Rectal smooth muscle tissue (tissue), 1 donor: Measurements from ENCODE around the gene C12orf56.

Experiments used
- H3K27ac ChIP-seq: one replicate; pipeline ENCODE4 v1.7.0; 2013; ENCODE audit warnings: low read depth, low read length, inconsistent platforms
- H3K27me3 ChIP-seq: one replicate; pipeline ENCODE4 v1.7.0; 2013; ENCODE audit warnings: low read length; ENCODE audit not compliant: control insufficient read depth, insufficient read depth
- H3K36me3 ChIP-seq: one replicate; pipeline ENCODE4 v1.7.0; 2013; ENCODE audit warnings: low read length; ENCODE audit not compliant: control insufficient read depth, insufficient read depth
- H3K4me1 ChIP-seq: one replicate; pipeline ENCODE4 v1.7.0; 2013; ENCODE audit warnings: low read length; ENCODE audit not compliant: control insufficient read depth, insufficient read depth
- H3K4me3 ChIP-seq: one replicate; pipeline ENCODE4 v1.7.0; 2013; ENCODE audit warnings: low read length
- H3K9ac ChIP-seq: one replicate; pipeline ENCODE4 v1.7.0; 2013; ENCODE audit warnings: low read length

Gene C12orf56

DNA sequence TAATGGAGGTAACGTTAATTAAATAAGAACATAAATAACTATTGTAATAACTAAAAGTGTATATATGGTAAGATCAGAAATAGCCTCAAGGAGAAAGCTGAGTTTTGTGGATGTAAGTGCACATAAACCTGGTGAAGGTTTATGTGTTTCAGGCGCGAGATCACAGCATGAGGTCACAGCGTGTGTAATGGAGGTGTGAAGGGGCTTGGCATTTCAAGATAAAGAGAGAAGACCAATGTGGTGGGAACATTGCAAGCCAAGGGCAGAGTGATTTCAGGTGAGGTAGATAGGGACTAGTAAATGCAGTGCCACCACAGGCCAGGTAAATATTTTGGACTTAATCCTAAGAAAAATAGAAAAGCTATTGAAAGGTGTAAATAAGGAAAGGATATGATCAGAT is 146.7 kb downstream of the C12orf56 start:
- H3K9ac ChIP-seq: no peak overlapping the region
- H3K27ac ChIP-seq: no peak overlapping the region
- no peaks in the 10 kb centered on the region for H3K27me3 ChIP-seq

GRCh38 chr12:64240781-64241180 is 149.8 kb downstream of the C12orf56 start:
- Histone ChIP-seq H3K9ac (no peak overlapping the region), H3K27ac (no peak overlapping the region), H3K27me3 (no peaks in the 10 kb centered on the region), H3K36me3 (no peaks in the 10 kb centered on the region), H3K4me3 (no peak overlapping the region), H3K4me1 (no peaks in the 10 kb centered on the region)

More for the DNA sequence above, 146.7 kb downstream of the C12orf56 start:
- Histone ChIP-seq H3K4me1 (no peaks in the 10 kb centered on the region), H3K36me3 (no peaks in the 10 kb centered on the region), H3K4me3 (no peak overlapping the region)

- Histone ChIP-seq H3K27me3 (no peaks in the 10 kb centered on the region), H3K4me3 (no peak overlapping the region), H3K27ac (no peak overlapping the region), H3K36me3 (no peaks in the 10 kb centered on the region), H3K4me1 (no peaks in the 10 kb centered on the region), H3K9ac (no peak overlapping the region)
Measured at GRCh38 chr12:64237382-64237781, 153.2 kb downstream of the C12orf56 start.

GRCh38 chr12:64236549-64236948 is 154.0 kb downstream of the C12orf56 start:
- H3K36me3 ChIP-seq: no peaks in the 10 kb centered on the region
- H3K27ac ChIP-seq: no peak overlapping the region
- H3K4me1 ChIP-seq: no peaks in the 10 kb centered on the region
- no peak overlapping the region for H3K4me3 ChIP-seq
- H3K9ac ChIP-seq: no peak overlapping the region
- no peaks in the 10 kb centered on the region for H3K27me3 ChIP-seq

DNA sequence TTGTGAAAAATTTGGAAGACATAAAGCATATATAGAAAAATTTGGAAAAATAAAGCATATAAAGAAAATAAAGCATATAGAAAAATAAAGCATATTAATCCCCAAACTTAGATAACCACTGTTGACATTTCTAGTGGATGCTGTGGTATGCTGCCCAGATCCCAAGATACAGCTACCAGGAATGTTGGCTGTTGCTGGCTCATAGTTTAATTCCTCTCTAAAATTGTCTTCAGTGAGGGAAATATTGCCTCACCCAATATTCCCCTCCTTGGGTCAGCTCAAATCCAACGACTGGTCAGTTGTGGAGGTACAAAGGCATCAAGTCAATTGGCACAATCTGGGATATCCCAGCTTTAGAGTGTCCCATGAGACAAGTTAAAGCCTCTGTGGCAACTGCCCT is 158.4 kb downstream of the C12orf56 start:
- H3K4me3 ChIP-seq: no peak overlapping the region
- H3K4me1 ChIP-seq: no peaks in the 10 kb centered on the region
- no peaks in the 10 kb centered on the region for H3K36me3 ChIP-seq
- no peak overlapping the region for H3K27ac ChIP-seq
- H3K27me3 ChIP-seq: no peaks in the 10 kb centered on the region
- no peak overlapping the region for H3K9ac ChIP-seq

DNA sequence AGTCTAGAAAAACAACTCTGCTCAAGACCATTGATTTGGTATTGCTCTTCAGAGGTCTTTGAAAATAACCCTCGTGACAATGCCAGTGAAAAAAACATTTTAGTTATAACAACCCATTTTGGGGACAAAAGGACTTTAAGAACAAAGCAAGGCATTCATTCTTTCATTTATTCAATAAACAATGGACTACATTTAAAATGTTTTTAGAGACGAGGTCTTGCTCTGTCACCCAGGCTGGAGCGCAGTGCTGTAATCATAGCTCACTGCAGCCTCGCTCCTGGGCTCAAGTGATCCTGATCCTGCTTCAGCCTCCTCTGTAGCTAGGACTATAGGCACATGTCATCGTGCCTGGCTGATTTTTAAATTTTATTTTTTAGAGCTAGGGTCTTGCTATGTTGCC is 160.8 kb downstream of the C12orf56 start:
- Histone ChIP-seq H3K9ac (no peak overlapping the region), H3K36me3 (no peaks in the 10 kb centered on the region), H3K4me3 (no peak overlapping the region), H3K4me1 (no peaks in the 10 kb centered on the region), H3K27ac (no peak overlapping the region), H3K27me3 (no peaks in the 10 kb centered on the region)

GRCh38 chr12:64229240-64229639 is 161.3 kb downstream of the C12orf56 start:
- H3K4me3 ChIP-seq: no peak overlapping the region
- no peak overlapping the region for H3K9ac ChIP-seq
- no peaks in the 10 kb centered on the region for H3K27me3 ChIP-seq
- H3K4me1 ChIP-seq: no peaks in the 10 kb centered on the region
- H3K27ac ChIP-seq: no peak overlapping the region
- no peaks in the 10 kb centered on the region for H3K36me3 ChIP-seq

DNA sequence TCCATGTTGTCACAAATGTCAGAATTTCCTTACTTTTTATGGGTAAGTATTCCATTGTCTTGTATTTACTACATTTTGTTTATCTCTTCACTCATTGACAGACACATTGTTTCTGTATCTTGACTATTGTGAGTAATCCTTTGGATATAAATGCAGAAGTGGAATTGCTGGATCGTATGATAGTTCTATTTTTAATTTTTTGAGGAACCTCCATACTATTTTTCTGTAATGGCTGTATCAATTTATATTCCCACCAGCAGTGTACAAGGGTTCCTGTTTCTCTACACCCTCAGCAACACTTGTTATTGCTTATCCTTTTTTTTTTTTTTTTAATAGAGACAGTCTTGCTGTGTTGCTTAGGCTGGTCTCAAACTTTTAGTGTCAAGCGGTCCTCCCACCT is 164.9 kb downstream of the C12orf56 start:
- H3K4me1 ChIP-seq: peaks cover 5% of the 10 kb centered on the region
- H3K36me3 ChIP-seq: no peaks in the 10 kb centered on the region
- no peaks in the 10 kb centered on the region for H3K27me3 ChIP-seq
- no peak overlapping the region for H3K27ac ChIP-seq
- no peak overlapping the region for H3K4me3 ChIP-seq
- H3K9ac ChIP-seq: no peak overlapping the region

GRCh38 chr12:64222009-64222765 is 168.4 kb downstream of the C12orf56 start, which contains the start of gene KICS2:
Gene KICS2, minus strand, starts transcription at chr12:64222296. Its CDS starts 59 bp downstream, at chr12:64222237.
- peak within 1 kb of the TSS; percentile 97 for H3K4me3 ChIP-seq
- no peaks in the 10 kb centered on the region for H3K27me3 ChIP-seq
- peak within 1 kb of the TSS; percentile 94 for H3K27ac ChIP-seq
- peaks cover 5% of the 10 kb centered on the region for H3K4me1 ChIP-seq
- H3K9ac ChIP-seq: peak within 1 kb of the TSS; percentile 89
- no peaks in the 10 kb centered on the region for H3K36me3 ChIP-seq

DNA sequence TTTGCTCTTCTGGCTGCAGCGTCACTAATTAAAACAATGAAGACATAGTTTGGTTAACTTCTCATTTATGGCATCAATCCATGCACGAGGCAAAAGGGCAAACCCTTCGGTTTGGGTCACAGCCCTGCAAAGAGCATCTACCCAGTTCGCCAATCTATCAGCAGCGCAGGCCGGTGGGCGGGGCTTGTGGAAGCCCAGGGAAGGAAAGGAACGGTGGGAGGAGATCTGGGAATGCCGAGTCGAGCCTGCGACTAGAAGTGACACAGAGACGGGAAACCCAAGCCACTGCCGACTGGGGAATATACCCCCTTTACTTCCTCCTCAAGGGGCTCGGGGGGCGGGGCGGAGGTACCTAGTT is 168.9 kb downstream of the C12orf56 start:
- Histone ChIP-seq H3K9ac (peak overlapping the region; percentile 89), H3K4me3 (peak overlapping the region; percentile 97), H3K4me1 (peaks cover 5% of the 10 kb centered on the region), H3K27me3 (no peaks in the 10 kb centered on the region), H3K36me3 (no peaks in the 10 kb centered on the region), H3K27ac (peak overlapping the region; percentile 94)

DNA sequence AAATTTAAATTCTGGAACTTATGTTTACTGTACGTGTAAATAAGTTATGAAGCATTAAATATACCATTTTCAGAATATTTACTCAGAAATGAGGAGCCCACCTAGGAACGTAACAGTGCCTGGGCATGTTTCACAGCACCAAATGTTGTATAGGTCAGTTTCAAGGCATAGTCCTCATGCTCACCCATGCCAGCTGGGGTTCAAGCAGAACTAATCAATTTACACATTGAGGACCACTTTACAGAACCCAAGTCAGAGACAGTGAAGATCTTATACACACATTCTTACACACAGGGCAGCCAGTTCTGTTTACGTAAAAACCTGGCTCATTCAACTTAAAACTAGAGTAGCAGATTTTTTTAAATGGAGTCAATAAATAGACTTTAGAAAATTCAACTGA is 170.5 kb downstream of the C12orf56 start:
- Histone ChIP-seq H3K36me3 (no peaks in the 10 kb centered on the region), H3K27ac (no peak overlapping the region), H3K4me3 (no peak overlapping the region), H3K9ac (no peak overlapping the region), H3K4me1 (peaks cover 5% of the 10 kb centered on the region), H3K27me3 (no peaks in the 10 kb centered on the region)

DNA sequence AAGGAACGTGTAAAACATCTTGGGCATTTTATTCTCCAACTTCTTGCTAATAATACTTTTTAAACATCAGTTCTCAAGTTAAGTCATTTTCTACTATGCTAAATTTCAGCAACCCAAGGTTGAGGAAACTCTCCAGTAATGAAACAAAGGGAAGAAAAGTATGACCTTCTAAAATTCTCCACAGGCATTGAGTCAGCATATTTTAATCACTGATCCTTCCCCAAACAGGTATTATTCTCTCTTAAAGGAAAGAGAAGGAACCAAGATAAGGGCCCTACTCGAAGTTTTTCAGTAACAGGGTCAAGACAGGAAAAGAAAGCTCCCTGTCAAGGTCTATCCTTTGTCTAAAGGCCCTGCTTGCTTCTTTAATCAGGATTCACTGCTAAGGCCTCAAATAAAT is 171.4 kb downstream of the C12orf56 start:
- Histone ChIP-seq H3K9ac (no peak overlapping the region), H3K27ac (no peak overlapping the region), H3K4me1 (peaks cover 5% of the 10 kb centered on the region), H3K27me3 (no peaks in the 10 kb centered on the region), H3K4me3 (no peak overlapping the region), H3K36me3 (no peaks in the 10 kb centered on the region)

DNA sequence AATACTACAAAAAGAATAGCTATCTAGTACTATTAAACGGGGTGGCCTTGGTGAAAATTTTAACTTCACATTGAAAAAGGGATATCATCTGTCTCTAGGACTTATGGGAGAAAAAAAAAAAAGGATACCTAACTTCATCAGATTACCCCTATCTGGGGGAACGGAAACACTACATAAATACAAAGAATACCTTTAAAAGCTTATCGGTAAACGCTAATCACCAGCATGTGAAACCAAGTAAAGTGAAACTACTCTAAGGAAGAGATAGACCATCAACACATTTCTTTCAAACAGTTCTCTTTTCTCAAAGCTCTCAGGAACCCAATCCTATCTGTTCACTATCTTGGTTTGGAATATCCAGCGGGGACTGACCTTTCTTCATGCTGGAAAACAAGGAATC is 172.0 kb downstream of the C12orf56 start:
- Histone ChIP-seq H3K36me3 (no peaks in the 10 kb centered on the region), H3K27ac (no peak overlapping the region), H3K9ac (no peak overlapping the region), H3K4me1 (peaks cover 5% of the 10 kb centered on the region), H3K4me3 (no peak overlapping the region), H3K27me3 (no peaks in the 10 kb centered on the region)
